ENCODE data around the gene COG8. TPM values are rescaled to one million over a fixed set of nuclear protein-coding genes. Genes with fewer than 3 reads are reported as not detected.

The COG8 gene
- total and polyA plus RNA-seq, 2 experiments from 2014 or later: 30.2 to 41.5 TPM

DNA sequence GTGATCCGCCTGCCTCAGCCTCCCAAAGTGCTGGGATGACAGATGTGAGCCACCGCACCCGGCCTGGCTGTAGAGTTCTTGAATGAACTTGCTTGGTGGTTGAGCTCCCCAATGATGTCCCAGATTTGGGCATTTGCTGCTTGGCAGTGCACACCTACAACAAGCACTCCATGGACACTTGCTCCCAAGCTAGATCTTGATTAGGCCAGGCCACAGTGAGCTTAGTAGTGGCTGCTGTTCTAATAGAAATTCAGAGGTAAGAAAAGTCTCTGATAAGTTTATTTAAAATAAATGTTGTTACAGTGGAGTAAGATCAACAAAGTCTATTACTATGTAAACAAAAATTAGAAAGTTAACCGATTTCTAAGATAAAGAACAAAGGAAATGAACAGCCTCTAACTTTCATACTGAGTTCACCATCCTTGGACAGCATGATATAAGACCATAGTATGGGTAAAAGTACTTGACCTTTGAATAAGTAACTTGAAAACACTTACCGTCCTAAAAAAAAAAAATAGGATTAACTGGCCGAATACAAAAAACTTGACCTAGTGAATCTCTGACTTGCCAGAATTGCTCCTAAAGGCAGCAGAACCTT, 11.3 kb upstream of the COG8 start:
- no peaks in the 10 kb centered on the region for H3K9me2 ChIP-seq (replicated peaks; ENCODE audit: insufficient read depth)
- DNase-seq (ENCODE audit: low spot score): no peak
- H3K4me3 ChIP-seq: no peak overlapping the region
- H3K79me2 ChIP-seq: no peaks in the 10 kb centered on the region
- no peak overlapping the region for H3K27ac ChIP-seq
- H3K27me3 ChIP-seq: no peaks in the 10 kb centered on the region
- no peaks in the 10 kb centered on the region for H3K9me3 ChIP-seq (ENCODE audit: low read depth)
- WGBS (ENCODE audit: low lambda C conversion rate, missing lambda C conversion rate): 81% methylated on average over 6 of the region's 6 CpGs
- no peaks in the 10 kb centered on the region for H3K4me1 ChIP-seq (ENCODE audit: insufficient read depth)
- H2AFZ ChIP-seq: no peak overlapping the region
- H3K36me3 ChIP-seq (replicated peaks; ENCODE audit: insufficient read depth, low read depth): no peaks in the 10 kb centered on the region
- peak overlapping the region; percentile 50 for H3K4me2 ChIP-seq
- TF ChIP-seq EZH2phosphoT487 (IDR thresholded peaks at IDR 0.05; ENCODE audit: low read depth, severe bottlenecking, unreplicated experiment): no peak
- TF ChIP-seq, protein P1, sequence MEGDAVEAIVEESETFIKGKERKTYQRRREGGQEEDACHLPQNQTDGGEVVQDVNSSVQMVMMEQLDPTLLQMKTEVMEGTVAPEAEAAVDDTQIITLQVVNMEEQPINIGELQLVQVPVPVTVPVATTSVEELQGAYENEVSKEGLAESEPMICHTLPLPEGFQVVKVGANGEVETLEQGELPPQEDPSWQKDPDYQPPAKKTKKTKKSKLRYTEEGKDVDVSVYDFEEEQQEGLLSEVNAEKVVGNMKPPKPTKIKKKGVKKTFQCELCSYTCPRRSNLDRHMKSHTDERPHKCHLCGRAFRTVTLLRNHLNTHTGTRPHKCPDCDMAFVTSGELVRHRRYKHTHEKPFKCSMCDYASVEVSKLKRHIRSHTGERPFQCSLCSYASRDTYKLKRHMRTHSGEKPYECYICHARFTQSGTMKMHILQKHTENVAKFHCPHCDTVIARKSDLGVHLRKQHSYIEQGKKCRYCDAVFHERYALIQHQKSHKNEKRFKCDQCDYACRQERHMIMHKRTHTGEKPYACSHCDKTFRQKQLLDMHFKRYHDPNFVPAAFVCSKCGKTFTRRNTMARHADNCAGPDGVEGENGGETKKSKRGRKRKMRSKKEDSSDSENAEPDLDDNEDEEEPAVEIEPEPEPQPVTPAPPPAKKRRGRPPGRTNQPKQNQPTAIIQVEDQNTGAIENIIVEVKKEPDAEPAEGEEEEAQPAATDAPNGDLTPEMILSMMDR (IDR thresholded peaks at IDR 0.05; ENCODE audit: poor library complexity): no peak
- no peak for TF ChIP-seq EZH2 (IDR thresholded peaks at IDR 0.05; ENCODE audit: borderline replicate concordance)
- no peaks in the 10 kb centered on the region for H4K20me1 ChIP-seq (ENCODE audit: insufficient read depth, poor library complexity, severe bottlenecking)

DNA sequence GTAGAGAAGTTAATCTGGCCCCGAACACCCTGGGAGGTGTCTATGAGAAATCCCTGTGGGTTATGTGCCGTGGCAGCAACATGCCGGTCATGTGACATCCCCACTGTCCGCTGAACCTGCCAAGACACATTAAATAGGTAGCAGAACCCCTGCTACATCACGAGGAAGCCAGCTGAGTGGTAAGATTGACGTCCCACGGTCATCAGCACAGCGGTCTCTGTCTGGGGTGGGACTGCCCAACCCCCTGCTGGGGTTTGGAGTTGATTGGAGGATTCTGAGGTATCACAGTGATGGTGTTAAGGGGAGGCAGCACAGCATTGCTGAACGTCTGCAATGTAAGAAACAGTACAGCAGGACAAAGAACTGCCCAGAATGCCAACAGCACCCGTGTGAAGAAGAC, 10.2 kb upstream of the COG8 start:
- DNase-seq (ENCODE audit: low spot score): no peak
- Histone ChIP-seq H4K20me1 (ENCODE audit: insufficient read depth, poor library complexity, severe bottlenecking) (no peaks in the 10 kb centered on the region), H3K4me3 (no peak overlapping the region), H3K79me2 (no peaks in the 10 kb centered on the region), H2AFZ (no peak overlapping the region), H3K27me3 (no peaks in the 10 kb centered on the region), H3K9me2 (replicated peaks; ENCODE audit: insufficient read depth) (no peaks in the 10 kb centered on the region), H3K36me3 (replicated peaks; ENCODE audit: insufficient read depth, low read depth) (no peaks in the 10 kb centered on the region), H3K27ac (no peak overlapping the region), H3K9me3 (ENCODE audit: low read depth) (no peaks in the 10 kb centered on the region), H3K4me1 (ENCODE audit: insufficient read depth) (no peaks in the 10 kb centered on the region), H3K4me2 (no peak overlapping the region)
- 91% methylated on average over 10 of the region's 10 CpGs for WGBS (ENCODE audit: low lambda C conversion rate, missing lambda C conversion rate)
- TF ChIP-seq EZH2phosphoT487 (IDR thresholded peaks at IDR 0.05; ENCODE audit: low read depth, severe bottlenecking, unreplicated experiment) (no peak), EZH2 (IDR thresholded peaks at IDR 0.05; ENCODE audit: borderline replicate concordance) (no peak)
- TF ChIP-seq, protein P1 (IDR thresholded peaks at IDR 0.05; ENCODE audit: poor library complexity): no peak

DNA sequence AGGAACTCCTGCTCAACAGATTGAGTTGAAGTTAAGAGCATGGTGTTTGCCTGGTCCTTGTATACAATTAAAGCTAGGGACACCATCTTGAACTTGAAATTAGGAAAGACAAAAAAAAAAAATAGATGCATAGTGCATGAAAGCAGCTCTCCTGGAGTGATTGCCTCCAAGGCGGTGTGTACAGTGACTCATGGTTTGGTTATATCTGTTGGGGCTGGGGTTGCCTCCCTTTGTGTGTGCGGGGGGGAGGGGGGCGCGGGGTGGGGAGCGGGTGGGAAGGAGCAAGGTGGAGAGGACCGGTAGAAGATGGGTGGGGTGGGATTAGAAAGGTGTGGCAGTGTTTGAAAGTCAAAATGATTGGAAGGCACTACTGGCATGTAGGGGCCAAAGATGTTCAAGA, 8.9 kb upstream of the COG8 start:
- DNase-seq (ENCODE audit: low spot score): no peak
- Histone ChIP-seq H3K27me3 (no peaks in the 10 kb centered on the region), H3K4me1 (ENCODE audit: insufficient read depth) (no peaks in the 10 kb centered on the region), H3K4me2 (no peak overlapping the region), H3K4me3 (no peak overlapping the region), H3K79me2 (no peaks in the 10 kb centered on the region), H3K9me3 (ENCODE audit: low read depth) (no peaks in the 10 kb centered on the region), H3K36me3 (replicated peaks; ENCODE audit: insufficient read depth, low read depth) (no peaks in the 10 kb centered on the region), H3K27ac (no peak overlapping the region), H3K9me2 (replicated peaks; ENCODE audit: insufficient read depth) (no peaks in the 10 kb centered on the region), H2AFZ (no peak overlapping the region), H4K20me1 (ENCODE audit: insufficient read depth, poor library complexity, severe bottlenecking) (no peaks in the 10 kb centered on the region)
- TF ChIP-seq EZH2phosphoT487 (IDR thresholded peaks at IDR 0.05; ENCODE audit: low read depth, severe bottlenecking, unreplicated experiment): no peak
- TF ChIP-seq, protein P1 (IDR thresholded peaks at IDR 0.05; ENCODE audit: poor library complexity): no peak
- no peak for TF ChIP-seq EZH2 (IDR thresholded peaks at IDR 0.05; ENCODE audit: borderline replicate concordance)
- WGBS (ENCODE audit: low lambda C conversion rate, missing lambda C conversion rate): 91% methylated on average over 1 of the region's 6 CpGs
